Measurements from ENCODE around the gene FBXL16.
A peak's percentile ranks its signal among the peaks of the same experiment; 100 is the strongest.

Gene FBXL16

GRCh38 chr16:659618-660017 lies 46.0 kb downstream of the FBXL16 start:
- Mint-ChIP-seq H3K9me3 (no peaks in the 10 kb centered on the region), H3K4me1 (peaks cover 4 to 15% of the 10 kb centered on the region in 2 donors), H3K4me3 (no peak overlapping the region), H3K27me3 (no peaks in the 10 kb centered on the region), H3K36me3 (peaks cover 13 to 27% of the 10 kb centered on the region in 2 donors), H3K27ac (no peak overlapping the region)
- no peak for DNase-seq
- no peak for ATAC-seq (replicated peaks)

GRCh38 chr16:658679-659571 lies 46.7 kb downstream of the FBXL16 start:
- Mint-ChIP-seq H3K36me3 (peaks cover 13 to 27% of the 10 kb centered on the region in 2 donors), H3K27ac (peak overlapping the region; percentile 37), H3K4me3 (no peak overlapping the region), H3K4me1 (peaks cover 4 to 15% of the 10 kb centered on the region in 2 donors), H3K27me3 (no peaks in the 10 kb centered on the region), H3K9me3 (no peaks in the 10 kb centered on the region)
- DNase-seq (no peak), ATAC-seq (replicated peaks) (no peak)

DNA sequence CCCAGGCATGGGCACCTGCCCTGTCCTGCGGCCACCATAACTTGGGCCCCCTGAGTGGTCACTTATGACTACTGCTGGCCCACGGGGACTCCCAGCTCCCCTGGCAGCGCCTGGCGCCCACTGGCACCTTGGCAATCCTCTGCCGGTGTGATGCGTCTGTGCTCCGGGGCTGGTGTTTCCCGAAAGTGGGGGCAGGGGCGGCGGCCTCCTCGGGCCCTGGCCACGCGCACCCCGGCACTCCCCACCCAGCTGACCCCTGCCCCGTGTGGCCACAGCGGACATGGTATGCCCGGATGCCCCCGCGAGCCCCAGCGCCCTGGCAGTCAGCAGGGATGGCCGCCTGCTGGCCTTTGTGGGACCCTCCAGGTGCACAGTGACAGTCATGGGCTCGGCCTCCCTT lies 48.1 kb downstream of the FBXL16 start:
- Mint-ChIP-seq H3K9me3 (no peaks in the 10 kb centered on the region), H3K27me3 (no peaks in the 10 kb centered on the region), H3K4me3 (no peak overlapping the region), H3K27ac (no peak overlapping the region), H3K4me1 (peaks cover 4 to 15% of the 10 kb centered on the region in 2 donors), H3K36me3 (peaks cover 13 to 23% of the 10 kb centered on the region in 2 donors)
- no peak for ATAC-seq (replicated peaks)
- DNase-seq: no peak

DNA sequence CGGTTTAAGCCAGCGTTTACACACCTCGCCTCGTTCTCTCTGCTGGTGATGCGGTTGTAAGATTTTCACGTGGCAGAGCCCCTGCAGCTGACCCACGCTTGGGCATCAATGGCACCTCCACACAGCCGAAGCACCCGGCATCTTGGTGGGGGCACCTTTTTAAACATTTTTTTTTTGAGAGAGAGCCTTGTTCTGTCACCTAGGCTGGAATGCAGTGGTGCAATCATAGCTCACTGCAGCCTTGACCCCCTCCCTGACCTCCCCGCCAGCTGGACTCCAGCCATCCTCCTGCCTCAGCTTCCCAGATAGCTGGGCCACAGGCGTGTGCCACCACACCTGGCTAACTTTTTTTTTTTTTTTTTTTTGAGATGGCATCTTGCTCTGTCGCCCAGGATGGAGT lies 51.6 kb downstream of the FBXL16 start:
- Mint-ChIP-seq H3K27ac (no peak overlapping the region), H3K4me3 (no peak overlapping the region), H3K27me3 (no peaks in the 10 kb centered on the region), H3K36me3 (peaks cover 7 to 8% of the 10 kb centered on the region in 2 donors), H3K9me3 (no peaks in the 10 kb centered on the region), H3K4me1 (peaks cover 6 to 8% of the 10 kb centered on the region in 2 donors)
- ATAC-seq (replicated peaks): no peak
- DNase-seq: no peak

DNA sequence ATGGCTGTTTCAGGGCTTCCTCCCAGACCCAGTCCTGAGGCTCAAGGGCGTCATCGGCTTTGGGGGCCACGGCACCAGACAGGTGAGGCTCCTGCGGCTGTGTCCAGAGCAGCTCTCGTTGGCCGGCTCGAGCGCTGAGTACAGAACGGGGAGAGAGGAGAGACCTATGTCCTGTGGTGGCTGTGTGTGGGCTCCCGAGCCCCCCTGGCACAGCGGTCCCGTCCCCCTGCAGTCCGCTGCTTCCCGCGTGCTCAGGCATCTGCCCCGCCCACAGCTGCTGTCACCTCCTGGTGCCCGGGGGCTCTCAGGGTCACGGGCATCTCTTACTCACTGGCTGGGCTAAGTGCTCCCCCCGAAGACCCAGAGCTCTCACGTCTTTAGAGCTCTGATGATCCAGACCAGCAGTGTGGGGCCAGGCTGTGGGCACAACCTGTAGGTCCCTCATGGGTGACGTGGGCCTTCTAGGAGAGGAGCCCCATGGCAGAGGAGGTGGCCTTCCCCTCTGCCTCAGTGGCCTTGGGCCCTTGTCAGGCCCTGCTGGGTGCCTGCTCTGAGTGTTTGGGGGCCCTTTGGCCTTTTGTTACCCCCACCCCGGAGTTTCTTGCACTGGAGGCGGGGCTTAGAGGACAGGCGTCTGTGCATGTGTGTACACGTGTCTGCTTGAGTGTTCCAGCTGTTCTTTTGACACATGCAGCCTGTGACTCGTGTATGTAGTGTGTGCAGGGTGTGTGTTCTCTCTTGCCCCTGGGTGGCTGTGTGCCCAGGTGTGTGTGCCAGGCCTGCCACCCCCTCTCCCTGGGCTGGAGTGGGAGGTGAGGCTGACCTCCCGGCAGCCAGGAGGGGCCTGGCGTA lies 52.9 kb downstream of the FBXL16 start:
- H3K9me3 Mint-ChIP-seq: no peaks in the 10 kb centered on the region
- peaks cover 0 to 4% of the 10 kb centered on the region in 2 donors for H3K36me3 Mint-ChIP-seq
- no peaks in the 10 kb centered on the region for H3K27me3 Mint-ChIP-seq
- no peak overlapping the region for H3K4me3 Mint-ChIP-seq
- ATAC-seq (replicated peaks): no peak
- peaks cover 9 to 18% of the 10 kb centered on the region in 2 donors for H3K4me1 Mint-ChIP-seq
- no peak for DNase-seq
- no peak overlapping the region for H3K27ac Mint-ChIP-seq

DNA sequence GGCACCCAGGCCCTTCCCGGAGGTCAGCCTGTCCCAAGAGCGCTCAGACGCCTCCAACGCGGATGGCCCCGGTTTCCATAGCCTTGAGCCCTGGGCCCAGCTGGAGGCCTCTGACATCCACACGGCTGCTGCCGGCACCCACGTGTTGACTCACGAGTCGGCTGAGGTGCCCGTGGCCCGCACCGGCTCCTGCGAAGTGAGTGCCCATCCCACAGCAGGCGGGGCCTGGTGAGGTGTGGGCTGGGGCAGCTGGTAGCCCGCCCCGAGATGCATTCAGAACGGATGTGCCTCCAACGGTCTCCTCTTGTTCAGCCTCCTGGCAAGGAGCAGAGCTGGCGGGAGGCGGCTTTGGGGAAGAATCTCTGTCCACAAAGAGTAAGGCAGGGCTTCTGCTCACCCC lies 53.8 kb downstream of the FBXL16 start:
- Mint-ChIP-seq H3K27ac (no peak overlapping the region), H3K27me3 (no peaks in the 10 kb centered on the region), H3K36me3 (peaks cover 0 to 4% of the 10 kb centered on the region in 2 donors), H3K9me3 (no peaks in the 10 kb centered on the region), H3K4me3 (no peak overlapping the region), H3K4me1 (peaks cover 12 to 24% of the 10 kb centered on the region in 2 donors)
- no peak for DNase-seq
- ATAC-seq (replicated peaks): no peak

GRCh38 chr16:649631-650030 lies 56.0 kb downstream of the FBXL16 start:
- peak; percentile 15 to 28 for ATAC-seq (replicated peaks)
- no peaks in the 10 kb centered on the region for H3K9me3 Mint-ChIP-seq
- H3K27me3 Mint-ChIP-seq: no peaks in the 10 kb centered on the region
- peaks cover 2 to 6% of the 10 kb centered on the region in 2 donors for H3K36me3 Mint-ChIP-seq
- no peak for DNase-seq
- H3K4me1 Mint-ChIP-seq: peaks cover 16 to 39% of the 10 kb centered on the region in 2 donors
- peak overlapping the region; percentile 47 for H3K27ac Mint-ChIP-seq
- peak overlapping the region; percentile 78 to 81 for H3K4me3 Mint-ChIP-seq

GRCh38 chr16:648781-649589 lies 56.6 kb downstream of the FBXL16 start, which contains the start of gene WDR90:
Gene WDR90 (plus strand): TSS chr16:649365. CDS start chr16:649417, 52 bp downstream.
- Mint-ChIP-seq H3K27ac (peak within 1 kb of the TSS; percentile 93), H3K9me3 (no peaks in the 10 kb centered on the region), H3K36me3 (peaks cover 8% of the 10 kb centered on the region in 2 donors), H3K4me3 (peak within 1 kb of the TSS; percentile 86 to 91), H3K27me3 (no peaks in the 10 kb centered on the region), H3K4me1 (peaks cover 20 to 46% of the 10 kb centered on the region in 2 donors)
- peak; percentile 90 for DNase-seq
- ATAC-seq (replicated peaks): peak; percentile 92 to 95

- DNase-seq (no peak), ATAC-seq (replicated peaks) (peak; percentile 0 to 25)
- H3K9me3 Mint-ChIP-seq: no peaks in the 10 kb centered on the region
- H3K36me3 Mint-ChIP-seq: peaks cover 10 to 11% of the 10 kb centered on the region in 2 donors
- H3K4me3 Mint-ChIP-seq: peak overlapping the region; percentile 86 to 91
- peak overlapping the region; percentile 93 for H3K27ac Mint-ChIP-seq
- H3K27me3 Mint-ChIP-seq: no peaks in the 10 kb centered on the region
- H3K4me1 Mint-ChIP-seq: peaks cover 22 to 53% of the 10 kb centered on the region in 2 donors
These were observed 57.4 kb downstream of the FBXL16 start for GRCh38 chr16:648071-648780.

DNA sequence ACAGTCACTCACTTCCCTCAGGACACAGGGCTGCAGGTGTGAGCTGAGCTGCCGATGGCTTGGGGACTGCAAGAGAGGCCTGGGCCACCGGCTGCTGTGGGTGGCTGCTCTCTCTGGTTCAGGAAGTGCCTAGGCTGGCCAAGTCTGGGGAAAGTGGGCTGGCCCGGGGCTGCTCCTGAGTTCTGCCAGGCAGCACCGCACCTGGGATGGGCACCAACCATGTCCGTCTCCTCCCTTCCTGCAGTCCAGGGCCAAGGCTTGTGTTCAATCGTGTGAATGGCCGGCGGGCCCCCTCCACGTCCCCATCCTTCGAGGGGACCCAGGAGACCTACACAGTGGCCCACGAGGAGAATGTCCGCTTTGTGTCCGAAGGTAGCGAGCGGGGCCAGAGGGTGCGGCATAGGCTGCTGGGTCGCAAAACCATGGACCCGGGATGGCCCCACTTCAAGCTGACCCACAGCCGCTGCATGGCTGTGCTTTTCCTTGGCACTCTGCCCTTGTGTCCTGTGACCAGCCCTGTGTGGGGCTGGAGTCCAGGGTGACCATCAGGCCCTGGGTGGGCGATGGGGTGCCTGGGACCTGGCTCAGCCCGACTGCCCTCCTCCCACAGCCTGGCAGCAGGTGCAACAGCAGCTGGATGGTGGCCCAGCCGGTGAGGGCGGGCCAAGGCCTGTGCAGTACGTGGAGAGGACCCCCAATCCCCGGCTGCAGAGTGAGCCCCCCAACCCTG lies 58.3 kb downstream of the FBXL16 start:
- DNase-seq (no peak), ATAC-seq (replicated peaks) (no peak)
- Mint-ChIP-seq H3K9me3 (no peaks in the 10 kb centered on the region), H3K36me3 (peaks cover 9 to 10% of the 10 kb centered on the region in 2 donors), H3K27ac (peak overlapping the region; percentile 51), H3K4me3 (peak overlapping the region; percentile 36 to 37), H3K4me1 (peaks cover 26 to 62% of the 10 kb centered on the region in 2 donors), H3K27me3 (no peaks in the 10 kb centered on the region)

DNA sequence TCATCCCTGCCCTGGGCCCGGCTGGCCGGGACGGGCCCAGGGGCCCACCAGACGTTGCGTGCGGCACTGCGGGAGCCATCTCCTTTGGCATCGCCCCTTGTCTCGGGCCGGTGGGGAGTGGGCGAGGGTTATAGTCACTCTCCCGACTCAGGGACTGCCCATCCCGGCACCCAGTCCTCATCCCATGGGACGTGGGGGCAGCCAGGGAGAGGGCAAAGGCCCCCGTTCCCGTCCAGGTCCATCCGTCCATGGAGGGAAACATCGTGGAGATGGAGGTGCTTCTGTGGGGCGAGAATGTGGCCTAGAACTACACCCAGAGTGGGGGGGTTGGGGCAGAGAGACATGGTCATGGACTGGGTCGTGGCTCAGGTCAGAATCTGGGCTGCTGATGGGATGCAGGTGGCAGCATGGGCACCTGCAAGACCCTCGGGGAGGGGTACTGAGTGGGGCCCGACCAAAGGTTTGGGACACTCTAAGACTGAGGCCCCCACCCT lies 58.9 kb downstream of the FBXL16 start:
- Mint-ChIP-seq H3K4me3 (peak overlapping the region; percentile 36 to 37), H3K36me3 (peaks cover 9 to 10% of the 10 kb centered on the region in 2 donors), H3K27ac (peak overlapping the region; percentile 51), H3K4me1 (peaks cover 26 to 62% of the 10 kb centered on the region in 2 donors), H3K27me3 (no peaks in the 10 kb centered on the region), H3K9me3 (no peaks in the 10 kb centered on the region)
- DNase-seq (no peak), ATAC-seq (replicated peaks) (no peak)

- peak overlapping the region; percentile 31 for H3K27ac Mint-ChIP-seq
- H3K9me3 Mint-ChIP-seq: no peaks in the 10 kb centered on the region
- no peaks in the 10 kb centered on the region for H3K27me3 Mint-ChIP-seq
- no peak for ATAC-seq (replicated peaks)
- no peak for DNase-seq
- H3K4me1 Mint-ChIP-seq: peaks cover 26 to 62% of the 10 kb centered on the region in 2 donors
- peak overlapping the region in 1 of 2 donors; percentile 28 for H3K4me3 Mint-ChIP-seq
- H3K36me3 Mint-ChIP-seq: peaks cover 7 to 10% of the 10 kb centered on the region in 2 donors
These were observed 59.5 kb downstream of the FBXL16 start for GRCh38 chr16:645852-646678.
